Measurements from ENCODE around the gene PACS2. TPM values are rescaled to one million over a fixed set of nuclear protein-coding genes. Genes with fewer than 3 reads are reported as not detected.

Gene PACS2
- total RNA-seq, 4 donors from 2014 or later, result 59.8 to 97.4 (median 71.2) TPM

DNA sequence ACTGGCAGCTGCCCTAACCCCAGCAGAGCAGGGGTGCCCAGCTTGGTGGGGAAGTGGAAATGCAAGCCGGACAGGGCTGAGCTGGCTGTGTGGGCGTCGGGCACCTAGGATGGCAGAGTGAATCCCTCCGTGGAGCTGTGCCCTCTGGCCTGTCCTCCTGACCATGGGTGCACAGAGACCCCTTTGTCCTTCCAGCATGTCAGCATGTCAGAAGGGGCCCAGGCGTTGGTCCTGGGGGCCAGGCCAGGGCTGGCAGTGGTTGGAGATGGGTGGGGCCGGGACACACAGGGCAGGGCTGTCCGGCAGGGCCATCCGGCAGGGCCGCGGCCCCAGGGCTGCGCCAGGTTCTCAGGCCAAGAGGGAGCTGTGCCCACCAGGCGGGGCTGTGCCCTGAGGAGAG is 75.0 kb downstream of the PACS2 start:
- Histone ChIP-seq H3K4me3 (no peak overlapping the region), H3K27ac (replicated peaks in 1 of 4) (peak overlapping the region; percentile 33 to 63 (median 52)), H3K27me3 (no peaks in the 10 kb centered on the region), H3K4me1 (peaks cover 0 to 26% (median 16%) of the 10 kb centered on the region in 4 donors), H3K9me3 (no peaks in the 10 kb centered on the region), H3K36me3 (peaks cover 5 to 83% (median 68%) of the 10 kb centered on the region in 4 donors)
- 80% methylated on average over 2 of the region's 12 CpGs for whole genome bisulfite sequencing
- DNase-seq (ENCODE audit: extremely low spot score), result no peak
- intact Hi-C loops (cut with DNase I), result no loop called here
- TF ChIP-seq POLR2A (IDR thresholded peaks at IDR 0.05; ENCODE audit: low read depth) (no peak), POLR2AphosphoS5 (IDR thresholded peaks at IDR 0.05) (no peak), EP300 (IDR thresholded peaks at IDR 0.05) (no peak)
- TF ChIP-seq, protein P1, sequence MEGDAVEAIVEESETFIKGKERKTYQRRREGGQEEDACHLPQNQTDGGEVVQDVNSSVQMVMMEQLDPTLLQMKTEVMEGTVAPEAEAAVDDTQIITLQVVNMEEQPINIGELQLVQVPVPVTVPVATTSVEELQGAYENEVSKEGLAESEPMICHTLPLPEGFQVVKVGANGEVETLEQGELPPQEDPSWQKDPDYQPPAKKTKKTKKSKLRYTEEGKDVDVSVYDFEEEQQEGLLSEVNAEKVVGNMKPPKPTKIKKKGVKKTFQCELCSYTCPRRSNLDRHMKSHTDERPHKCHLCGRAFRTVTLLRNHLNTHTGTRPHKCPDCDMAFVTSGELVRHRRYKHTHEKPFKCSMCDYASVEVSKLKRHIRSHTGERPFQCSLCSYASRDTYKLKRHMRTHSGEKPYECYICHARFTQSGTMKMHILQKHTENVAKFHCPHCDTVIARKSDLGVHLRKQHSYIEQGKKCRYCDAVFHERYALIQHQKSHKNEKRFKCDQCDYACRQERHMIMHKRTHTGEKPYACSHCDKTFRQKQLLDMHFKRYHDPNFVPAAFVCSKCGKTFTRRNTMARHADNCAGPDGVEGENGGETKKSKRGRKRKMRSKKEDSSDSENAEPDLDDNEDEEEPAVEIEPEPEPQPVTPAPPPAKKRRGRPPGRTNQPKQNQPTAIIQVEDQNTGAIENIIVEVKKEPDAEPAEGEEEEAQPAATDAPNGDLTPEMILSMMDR (IDR thresholded peaks at IDR 0.05), result no peak

- Histone ChIP-seq H3K4me1 (peaks cover 0 to 26% (median 16%) of the 10 kb centered on the region in 4 donors), H3K36me3 (peaks cover 0 to 83% (median 66%) of the 10 kb centered on the region in 4 donors), H3K27me3 (no peaks in the 10 kb centered on the region), H3K4me3 (no peak overlapping the region), H3K27ac (replicated peaks in 1 of 4) (peak overlapping the region; percentile 21 to 63 (median 52)), H3K9me3 (no peaks in the 10 kb centered on the region)
- TF ChIP-seq EP300 (IDR thresholded peaks at IDR 0.05) (no peak), POLR2AphosphoS5 (IDR thresholded peaks at IDR 0.05) (no peak), POLR2A (IDR thresholded peaks at IDR 0.05; ENCODE audit: low read depth) (no peak)
- TF ChIP-seq, protein P1 (IDR thresholded peaks at IDR 0.05), result no peak
- intact Hi-C loops (cut with DNase I), result no loop called here
- WGBS, result 82% methylated on average over 14 of the region's 27 CpGs
- no peak for DNase-seq (ENCODE audit: extremely low spot score)
Observed at GRCh38 chr14:105389976-105390848, 75.7 kb downstream of the PACS2 start.

- Histone ChIP-seq H3K27me3 (no peaks in the 10 kb centered on the region), H3K9me3 (no peaks in the 10 kb centered on the region), H3K4me1 (peaks cover 0 to 26% (median 16%) of the 10 kb centered on the region in 4 donors), H3K36me3 (peaks cover 0 to 77% (median 59%) of the 10 kb centered on the region in 4 donors), H3K27ac (replicated peaks in 1 of 4) (no peak overlapping the region), H3K4me3 (no peak overlapping the region)
- 87% methylated on average over 15 of the region's 24 CpGs for WGBS
- intact Hi-C loops (cut with DNase I), result no loop called here
- DNase-seq (ENCODE audit: extremely low spot score), result no peak
- no peak for TF ChIP-seq POLR2AphosphoS5 (IDR thresholded peaks at IDR 0.05)
- TF ChIP-seq, protein P1 (IDR thresholded peaks at IDR 0.05), result no peak
- no peak for TF ChIP-seq POLR2A (IDR thresholded peaks at IDR 0.05; ENCODE audit: low read depth)
- no peak for TF ChIP-seq EP300 (IDR thresholded peaks at IDR 0.05)
Observed at GRCh38 chr14:105390849-105391500, 76.4 kb downstream of the PACS2 start.

GRCh38 chr14:105391541-105391940 is 77.0 kb downstream of the PACS2 start:
- H3K36me3 ChIP-seq, result peaks cover 0 to 71% (median 54%) of the 10 kb centered on the region in 4 donors
- TF ChIP-seq POLR2A (IDR thresholded peaks at IDR 0.05; ENCODE audit: low read depth) (no peak), POLR2AphosphoS5 (IDR thresholded peaks at IDR 0.05) (no peak), EP300 (IDR thresholded peaks at IDR 0.05) (no peak)
- TF ChIP-seq, protein P1 (IDR thresholded peaks at IDR 0.05), result no peak
- no peaks in the 10 kb centered on the region for H3K9me3 ChIP-seq
- no peaks in the 10 kb centered on the region for H3K27me3 ChIP-seq
- H3K4me3 ChIP-seq, result no peak overlapping the region
- no peak for DNase-seq (ENCODE audit: extremely low spot score)
- intact Hi-C loops (cut with DNase I), result no loop called here
- H3K27ac ChIP-seq (replicated peaks in 1 of 4), result no peak overlapping the region
- peaks cover 0 to 26% (median 16%) of the 10 kb centered on the region in 4 donors for H3K4me1 ChIP-seq
- WGBS, result 94% methylated on average over 10 of the region's 23 CpGs

Data from esophagus muscularis mucosa (tissue), 4 donors.